Left lung (tissue), 10 donors: ENCODE data around the gene INTS1. TPM values are rescaled to one million over a fixed set of nuclear protein-coding genes. Genes with fewer than 3 reads are reported as not detected.

Source experiments
- ATAC-seq: fragments of 200-7000 bp; cut with Tn5 transposase; one replicate; pipeline ENCODE4 v1.9.1; 2020; ENCODE audit warnings: moderate library complexity
- DNase-seq, 4 donors: peaks; one replicate each; pipeline ENCODE4 v3.0.0-alpha.2; 2013 to 2020
- H3K27ac ChIP-seq, 2 donors: fragments of 200-600 bp; sonication (generic) in 1 of 2; one replicate each; pipeline versions ENCODE4 v1.5.0 to v1.8.0; 2020 to 2021
- H3K27me3 ChIP-seq, 2 donors: fragments of 200-600 bp; sonication (generic) in 1 of 2; one replicate each; pipeline versions ENCODE4 v1.5.0 to v1.8.0; 2020 to 2021
- H3K36me3 ChIP-seq, 2 donors: fragments of 200-600 bp; sonication (generic) in 1 of 2; one replicate each; pipeline versions ENCODE4 v1.5.0 to v1.8.0; 2020 to 2021
- H3K4me1 ChIP-seq, 2 donors: fragments of 200-600 bp; one replicate each; pipeline ENCODE4 v1.8.0; 2021
- H3K4me3 ChIP-seq, 2 donors: fragments of 200-600 bp; sonication (generic) in 1 of 2; one replicate each; pipeline versions ENCODE4 v1.5.0 to v1.8.0; 2020 to 2021; ENCODE audit warnings: mild to moderate bottlenecking in 1 of 2
- H3K9me3 ChIP-seq, 2 donors: fragments of 200-600 bp; sonication (generic) in 1 of 2; one replicate each; pipeline versions ENCODE4 v1.5.0 to v1.8.0; 2020 to 2021
- CTCF ChIP-seq, 2 donors: fragments of 200-600 bp; sonication (generic) in 1 of 2; IDR thresholded peaks; one replicate each; pipeline versions ENCODE4 v1.5.0 to v1.8.0; 2021; ENCODE audit warnings: antibody characterized with exemption in 2 of 2
- intact Hi-C, 2 donors: fragments of 100-400 bp; cut with DNase I; formaldehyde crosslinking; loops; one replicate each; pipeline versions ENCODE4 v1.11.2 to v1.14.2; 2022
- polyA plus RNA-seq, 6 donors: library from polyadenylated mRNA; unstranded; fragments of 120-200 nt; gene quantifications; one replicate each; pipeline ENCODE4 v1.2.1, GENCODE V29; 2013; ENCODE audit not compliant: insufficient read length in 6 of 6
- total RNA-seq, 2 donors: library from RNA; stranded (reverse); fragmentation: NEBNext Ultra II Directional; extraction: Animal tissue kit (Norgen Biotek cat#: 25700); gene quantifications; one replicate each; pipeline ENCODE4 v1.2.1, GENCODE V29; 2021
- donor health status: DM: no; HTN: yes; CAD: no.
- donor health status: DM: no; HTN: no; CAD: no.

INTS1 gene
- total and polyA plus RNA-seq, 8 donors: 51.3 to 80.9 (median 61.6) TPM

- intact Hi-C loops: no loop called here
- ATAC-seq (no peak), DNase-seq (peak in 1 of 4 donors; percentile 76)
- Histone ChIP-seq H3K36me3 (peaks cover 0 to 4% of the 10 kb centered on the region in 2 donors), H3K4me3 (no peak overlapping the region), H3K27ac (no peak overlapping the region), H3K4me1 (peaks cover 0 to 5% of the 10 kb centered on the region in 2 donors), H3K9me3 (no peaks in the 10 kb centered on the region), H3K27me3 (no peaks in the 10 kb centered on the region)
- TF ChIP-seq CTCF (IDR thresholded peaks at IDR 0.05): no peak
Measured at GRCh38 chr7:1550005-1550845, 46.0 kb upstream of the INTS1 start.

GRCh38 chr7:1549357-1550004 is 45.3 kb upstream of the INTS1 start:
- Histone ChIP-seq H3K9me3 (no peaks in the 10 kb centered on the region), H3K4me1 (peaks cover 0 to 2% of the 10 kb centered on the region in 2 donors), H3K27me3 (no peaks in the 10 kb centered on the region), H3K4me3 (no peak overlapping the region), H3K27ac (no peak overlapping the region), H3K36me3 (peaks cover 0 to 11% of the 10 kb centered on the region in 2 donors)
- DNase-seq: peak in 1 of 4 donors; percentile 72
- ATAC-seq: no peak
- TF ChIP-seq CTCF (IDR thresholded peaks at IDR 0.05): no peak
- intact Hi-C loops: no loop called here

GRCh38 chr7:1548944-1549343 is 44.8 kb upstream of the INTS1 start:
- peaks cover 0 to 2% of the 10 kb centered on the region in 2 donors for H3K4me1 ChIP-seq
- no peak overlapping the region for H3K27ac ChIP-seq
- peaks cover 0 to 17% of the 10 kb centered on the region in 2 donors for H3K36me3 ChIP-seq
- H3K27me3 ChIP-seq: no peaks in the 10 kb centered on the region
- TF ChIP-seq CTCF (IDR thresholded peaks at IDR 0.05): no peak
- H3K9me3 ChIP-seq: no peaks in the 10 kb centered on the region
- DNase-seq: no peak
- H3K4me3 ChIP-seq: no peak overlapping the region
- intact Hi-C loops: no loop called here
- ATAC-seq: no peak

- peaks cover 0 to 22% of the 10 kb centered on the region in 2 donors for H3K36me3 ChIP-seq
- no peak overlapping the region for H3K4me3 ChIP-seq
- no peaks in the 10 kb centered on the region for H3K9me3 ChIP-seq
- no peaks in the 10 kb centered on the region for H3K27me3 ChIP-seq
- H3K27ac ChIP-seq: no peak overlapping the region
- no peak for TF ChIP-seq CTCF (IDR thresholded peaks at IDR 0.05)
- DNase-seq (no peak), ATAC-seq (no peak)
- intact Hi-C loops: no loop called here
- peaks cover 0 to 2% of the 10 kb centered on the region in 2 donors for H3K4me1 ChIP-seq
Measured at GRCh38 chr7:1548438-1548831, 44.2 kb upstream of the INTS1 start.

- Histone ChIP-seq H3K4me1 (peaks cover 0 to 2% of the 10 kb centered on the region in 2 donors), H3K27ac (no peak overlapping the region), H3K27me3 (no peaks in the 10 kb centered on the region), H3K4me3 (no peak overlapping the region), H3K9me3 (no peaks in the 10 kb centered on the region), H3K36me3 (peaks cover 0 to 27% of the 10 kb centered on the region in 2 donors)
- DNase-seq (no peak), ATAC-seq (no peak)
- no peak for TF ChIP-seq CTCF (IDR thresholded peaks at IDR 0.05)
- intact Hi-C loops: no loop called here
Measured at GRCh38 chr7:1547777-1548437, 43.7 kb upstream of the INTS1 start.
